HG02981 (cell line): ENCODE measurements around the gene TAS2R38.

Experiments used
- ATAC-seq: cut with Tn5 transposase; IDR thresholded peaks from one replicate; pipeline ENCODE4 v1.9.1; 2021; ENCODE audit warnings: mild to moderate bottlenecking, moderate library complexity; ENCODE audit not compliant: unreplicated experiment

The TAS2R38 gene

GRCh38 chr7:141976524-141977245 is 3.1 kb upstream of the TAS2R38 start:
- no peak for ATAC-seq

GRCh38 chr7:141975806-141976523 is 2.4 kb upstream of the TAS2R38 start:
- ATAC-seq = peak; percentile 79

GRCh38 chr7:141974831-141975230 is 1.3 kb upstream of the TAS2R38 start:
- ATAC-seq = no peak

GRCh38 chr7:141960687-141961422 is 12.7 kb downstream of the TAS2R38 start:
- ATAC-seq = peak; percentile 85

GRCh38 chr7:141956084-141956483 is 17.5 kb downstream of the TAS2R38 start:
- ATAC-seq = no peak

- no peak for ATAC-seq
Measured at GRCh38 chr7:141954334-141954733, 19.2 kb downstream of the TAS2R38 start.

- no peak for ATAC-seq
Measured at GRCh38 chr7:141952461-141952860, 21.1 kb downstream of the TAS2R38 start.

GRCh38 chr7:141950806-141951205 is 22.8 kb downstream of the TAS2R38 start:
- no peak for ATAC-seq

- no peak for ATAC-seq
Measured at GRCh38 chr7:141949911-141950310, 23.7 kb downstream of the TAS2R38 start.

GRCh38 chr7:141949451-141949850 is 24.1 kb downstream of the TAS2R38 start:
- no peak for ATAC-seq

- no peak for ATAC-seq
Measured at GRCh38 chr7:141949021-141949420, 24.6 kb downstream of the TAS2R38 start.

GRCh38 chr7:141946796-141947195 is 26.8 kb downstream of the TAS2R38 start, which contains the start of gene CLEC5A:
Gene CLEC5A, minus strand, starts transcription at chr7:141946974. Its CDS starts 682 bp downstream, at chr7:141946292.
- no peak for ATAC-seq

- no peak for ATAC-seq
Measured at GRCh38 chr7:141945356-141945755, 28.2 kb downstream of the TAS2R38 start.

GRCh38 chr7:141944811-141945210 is 28.8 kb downstream of the TAS2R38 start:
- no peak for ATAC-seq

- no peak for ATAC-seq
Measured at GRCh38 chr7:141943846-141944245, 29.7 kb downstream of the TAS2R38 start.

GRCh38 chr7:141941075-141941474 is 32.5 kb downstream of the TAS2R38 start:
- no peak for ATAC-seq

GRCh38 chr7:141930211-141930610 is 43.4 kb downstream of the TAS2R38 start:
- ATAC-seq = no peak

- ATAC-seq = no peak
Measured at GRCh38 chr7:141928845-141929195, 44.8 kb downstream of the TAS2R38 start.

- ATAC-seq = no peak
Measured at GRCh38 chr7:141928146-141928844, 45.3 kb downstream of the TAS2R38 start.
